HepG2 (cell line): Measurements from ENCODE around the gene GGA3. TPM values are rescaled to one million over a fixed set of nuclear protein-coding genes. Genes with fewer than 3 reads are reported as not detected.
A peak's percentile ranks its signal among the peaks of the same experiment; 100 is the strongest.

Experiments
- CAMTA2 ChIP-seq: sonication (generic); formaldehyde crosslinking; IDR thresholded peaks from 2 replicates; pipeline ENCODE4 v1.4.0; 2020; ENCODE audit warnings: mild to moderate bottlenecking, missing genetic modification reagents, borderline replicate concordance
- CTCF ChIP-seq: sonication (generic); formaldehyde crosslinking; IDR thresholded peaks from 2 replicates; pipeline ENCODE4 v1.5.0; 2020; ENCODE audit warnings: mild to moderate bottlenecking, missing genetic modification reagents, moderate library complexity
- HDAC1 ChIP-seq: sonication (generic); formaldehyde crosslinking; IDR thresholded peaks from 2 replicates; pipeline ENCODE4 v1.5.1; 2020; ENCODE audit warnings: mild to moderate bottlenecking, missing genetic modification reagents
- HIVEP1 ChIP-seq: sonication (generic); formaldehyde crosslinking; IDR thresholded peaks from 2 replicates; pipeline ENCODE4 v1.4.0; 2020; ENCODE audit warnings: mild to moderate bottlenecking, missing genetic modification reagents
- HNF1B ChIP-seq: sonication (generic); formaldehyde crosslinking; IDR thresholded peaks from 2 replicates; pipeline ENCODE4 v1.5.1; 2020; ENCODE audit warnings: mild to moderate bottlenecking, moderate library complexity, missing genetic modification reagents
- HNRNPUL1 ChIP-seq: fragments of 200-400 bp; formaldehyde crosslinking; IDR thresholded peaks from 2 replicates; pipeline ENCODE4 v1.6.1; 2017; ENCODE audit warnings: low read depth, mild to moderate bottlenecking, low read length, moderate library complexity
- IRF2 ChIP-seq: IDR thresholded peaks from 2 replicates; pipeline ENCODE4 v1.6.1; 2018; ENCODE audit warnings: missing genetic modification reagents, missing compliant biosample characterization
- POLR2AphosphoS2 ChIP-seq: IDR thresholded peaks from 2 replicates; pipeline ENCODE4 v1.6.1; 2011; ENCODE audit warnings: low read depth, low read length, improper control_type of control experiment
- SNAI1 ChIP-seq: sonication (generic); formaldehyde crosslinking; IDR thresholded peaks from 2 replicates; pipeline ENCODE4 v1.5.0; 2020; ENCODE audit warnings: mild to moderate bottlenecking, missing genetic modification reagents, borderline replicate concordance
- TEAD3 ChIP-seq: optimal IDR thresholded peaks from 2 replicates; pipeline ENCODE3; 2016; ENCODE audit warnings: borderline replicate concordance
- THAP8 ChIP-seq: sonication (generic); formaldehyde crosslinking; IDR thresholded peaks from 2 replicates; pipeline ENCODE4 v1.5.1; 2020; ENCODE audit warnings: missing genetic modification reagents, mild to moderate bottlenecking, borderline replicate concordance
- XRCC5 ChIP-seq: fragments of 200-400 bp; formaldehyde crosslinking; optimal IDR thresholded peaks from 2 replicates; pipeline ENCODE3; 2017; ENCODE audit warnings: mild to moderate bottlenecking, low read length
- ZBTB38 ChIP-seq: sonication (generic); formaldehyde crosslinking; IDR thresholded peaks from 2 replicates; pipeline ENCODE4 v1.5.1; 2020; ENCODE audit warnings: mild to moderate bottlenecking, missing genetic modification reagents
- ZNF124 ChIP-seq: sonication (generic); formaldehyde crosslinking; IDR thresholded peaks from 2 replicates; pipeline ENCODE4 v1.4.0; 2020; ENCODE audit warnings: missing genetic modification reagents
- ZNF20 ChIP-seq: sonication (generic); formaldehyde crosslinking; IDR thresholded peaks from 2 replicates; pipeline ENCODE4 v1.4.0; 2020; ENCODE audit warnings: mild to moderate bottlenecking, moderate library complexity, missing genetic modification reagents
- ZNF264 ChIP-seq: sonication (generic); formaldehyde crosslinking; IDR thresholded peaks from 2 replicates; pipeline ENCODE4 v1.4.0; 2020; ENCODE audit warnings: missing genetic modification reagents
- ZNF543 ChIP-seq: sonication (generic); formaldehyde crosslinking; IDR thresholded peaks from 2 replicates; pipeline ENCODE4 v1.4.0; 2020; ENCODE audit warnings: mild to moderate bottlenecking, missing genetic modification reagents
- ZNF562 ChIP-seq: sonication (generic); formaldehyde crosslinking; IDR thresholded peaks from 2 replicates; pipeline ENCODE4 v1.8.0; 2022; ENCODE audit warnings: missing genetic modification reagents, borderline replicate concordance
- ZNF629 ChIP-seq: sonication (generic); formaldehyde crosslinking; conservative IDR thresholded peaks from 2 replicates; pipeline ENCODE4 v1.5.0; 2020; ENCODE audit warnings: missing genetic modification reagents
- ZNF644 ChIP-seq: IDR thresholded peaks from 2 replicates; pipeline ENCODE4 v1.6.1; 2016; ENCODE audit warnings: low read depth
- polyA plus RNA-seq, 8 experiments: library from polyadenylated mRNA; depleted of rRNA in 3 of 8; stranded (reverse) in 7 of 8; unstranded in 1 of 8; fragments of >200 nt; fragmentation: Illumina TruSeq in 4 of 8; extraction: Trizol in 4 of 8; gene quantifications; 2 replicates each; pipeline versions ENCODE4 v1.2.1 to v1.2.3, GENCODE V29; 2011 to 2016; ENCODE audit warnings: low read depth in 4 of 8, missing spikeins in 1 of 8, mixed read lengths in 1 of 8; ENCODE audit not compliant: insufficient read depth in 1 of 8
- total RNA-seq, 5 experiments: library from RNA; depleted of rRNA; stranded (reverse); fragments of >200 nt; fragmentation: Illumina TruSeq; extraction: Trizol; gene quantifications; 2 replicates each; pipeline ENCODE4 v1.2.3, GENCODE V29; 2016; ENCODE audit warnings: low read depth in 1 of 5
- TF ChIP-seq, protein P1 (sequence below): sonication (generic); formaldehyde crosslinking; IDR thresholded peaks from 2 replicates; pipeline ENCODE4 v1.5.0; 2020; ENCODE audit warnings: missing genetic modification reagents
- TF ChIP-seq, protein P2 (sequence below): sonication (generic); formaldehyde crosslinking; IDR thresholded peaks from 2 replicates; pipeline ENCODE4 v1.9.0; 2022; ENCODE audit warnings: low read depth, missing genetic modification reagents
- TF ChIP-seq, protein P3 (sequence below): sonication (generic); formaldehyde crosslinking; conservative IDR thresholded peaks from 2 replicates; pipeline ENCODE4 v1.4.0; 2020; ENCODE audit warnings: missing genetic modification reagents

GGA3 gene
- total and polyA plus RNA-seq, 2 of the 13 experiments (the other 11 are each of a cell fraction or from before 2014, with no cell fraction given) = 28.4 to 43.7 TPM

DNA sequence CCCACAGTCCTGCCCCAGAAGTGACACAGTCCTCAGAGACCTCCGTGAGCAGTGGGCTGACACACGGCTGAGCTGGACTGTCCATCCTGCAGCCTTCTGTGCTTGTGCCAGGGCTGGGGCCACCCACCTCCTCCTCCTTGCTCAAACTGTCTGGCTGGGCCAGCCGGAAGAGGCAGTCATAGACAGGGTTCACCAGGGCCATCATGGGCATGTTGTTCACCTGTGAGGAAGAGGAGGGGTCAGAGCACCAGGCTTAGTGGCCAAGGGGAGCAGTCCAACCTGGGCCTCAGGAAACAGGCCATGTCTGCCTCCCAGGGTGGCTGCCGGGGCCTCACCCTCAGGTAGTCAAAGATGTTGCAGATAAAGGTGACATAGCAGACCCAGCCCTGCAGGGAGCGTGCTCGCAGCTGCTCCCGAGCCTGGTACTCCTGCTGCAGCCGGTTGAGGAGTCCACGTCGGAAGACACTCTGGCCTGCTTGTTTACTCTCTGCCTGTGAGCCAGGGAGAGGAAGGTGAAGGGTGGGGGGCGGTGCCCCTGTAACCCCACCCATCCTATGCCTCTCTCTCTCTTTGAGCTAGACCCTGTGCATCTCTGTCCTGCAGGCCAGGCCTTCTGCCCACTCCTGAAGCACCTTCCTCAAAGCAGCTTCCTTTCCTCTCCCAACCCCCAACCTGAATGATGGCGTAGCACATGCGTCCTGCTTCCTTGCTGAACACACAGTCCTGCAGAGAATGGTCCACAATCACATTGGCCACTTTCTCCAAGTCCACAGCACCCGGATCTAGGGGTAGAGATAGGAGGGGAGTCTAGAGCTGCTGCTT is 6.2 kb upstream of the GGA3 start (continued):
- TF ChIP-seq, protein P1, sequence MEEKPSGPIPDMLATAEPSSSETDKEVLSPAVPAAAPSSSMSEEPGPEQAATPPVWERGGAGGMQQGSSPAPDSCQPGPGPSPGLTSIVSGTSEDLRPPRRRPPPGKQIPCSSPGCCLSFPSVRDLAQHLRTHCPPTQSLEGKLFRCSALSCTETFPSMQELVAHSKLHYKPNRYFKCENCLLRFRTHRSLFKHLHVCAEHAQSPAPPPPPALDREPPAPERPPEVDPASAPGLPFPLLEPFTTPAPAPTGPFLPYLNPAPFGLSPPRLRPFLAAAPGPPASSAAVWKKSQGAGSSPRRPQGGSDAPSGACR (CRISPR knock-in tag) = peak; percentile 81; the same call in 1 of the 2 replicates
- 0 out of 2 replicates have a peak, but pooled peaks have one; percentile 75 for TF ChIP-seq ZBTB38 (CRISPR knock-in tag)
- no peak for TF ChIP-seq THAP8 (CRISPR knock-in tag)
- no peak for TF ChIP-seq HIVEP1 (CRISPR knock-in tag)
- TF ChIP-seq, protein P2, sequence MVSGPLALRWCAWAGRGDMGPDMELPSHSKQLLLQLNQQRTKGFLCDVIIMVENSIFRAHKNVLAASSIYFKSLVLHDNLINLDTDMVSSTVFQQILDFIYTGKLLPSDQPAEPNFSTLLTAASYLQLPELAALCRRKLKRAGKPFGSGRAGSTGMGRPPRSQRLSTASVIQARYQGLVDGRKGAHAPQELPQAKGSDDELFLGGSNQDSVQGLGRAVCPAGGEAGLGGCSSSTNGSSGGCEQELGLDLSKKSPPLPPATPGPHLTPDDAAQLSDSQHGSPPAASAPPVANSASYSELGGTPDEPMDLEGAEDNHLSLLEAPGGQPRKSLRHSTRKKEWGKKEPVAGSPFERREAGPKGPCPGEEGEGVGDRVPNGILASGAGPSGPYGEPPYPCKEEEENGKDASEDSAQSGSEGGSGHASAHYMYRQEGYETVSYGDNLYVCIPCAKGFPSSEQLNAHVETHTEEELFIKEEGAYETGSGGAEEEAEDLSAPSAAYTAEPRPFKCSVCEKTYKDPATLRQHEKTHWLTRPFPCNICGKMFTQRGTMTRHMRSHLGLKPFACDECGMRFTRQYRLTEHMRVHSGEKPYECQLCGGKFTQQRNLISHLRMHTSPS = peak; percentile 61; the same call in 1 of the 2 replicates
- peak; percentile 84 for TF ChIP-seq IRF2 (CRISPR knock-in tag)
- peak; percentile 68 for TF ChIP-seq TEAD3 (CRISPR knock-in tag)
- no peak for TF ChIP-seq CAMTA2 (CRISPR knock-in tag)
- peak; percentile 87 for TF ChIP-seq HDAC1 (CRISPR knock-in tag)
- TF ChIP-seq POLR2AphosphoS2 = no peak
- TF ChIP-seq, protein P3, sequence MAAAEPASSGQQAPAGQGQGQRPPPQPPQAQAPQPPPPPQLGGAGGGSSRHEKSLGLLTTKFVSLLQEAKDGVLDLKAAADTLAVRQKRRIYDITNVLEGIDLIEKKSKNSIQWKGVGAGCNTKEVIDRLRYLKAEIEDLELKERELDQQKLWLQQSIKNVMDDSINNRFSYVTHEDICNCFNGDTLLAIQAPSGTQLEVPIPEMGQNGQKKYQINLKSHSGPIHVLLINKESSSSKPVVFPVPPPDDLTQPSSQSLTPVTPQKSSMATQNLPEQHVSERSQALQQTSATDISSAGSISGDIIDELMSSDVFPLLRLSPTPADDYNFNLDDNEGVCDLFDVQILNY (CRISPR knock-in tag) = no peak
- 0 out of 2 replicates have a peak, but pooled peaks have one; percentile 47 for TF ChIP-seq ZNF124 (CRISPR knock-in tag)
- TF ChIP-seq CTCF (CRISPR knock-in tag) = peak; percentile 91
- peak; percentile 15; the same call in 1 of the 2 replicates for TF ChIP-seq ZNF543 (CRISPR knock-in tag)
- no peak for TF ChIP-seq ZNF644 (CRISPR knock-in tag)
- TF ChIP-seq ZNF20 = no peak
- no peak for TF ChIP-seq HNRNPUL1
- no peak for TF ChIP-seq SNAI1 (CRISPR knock-in tag)
- TF ChIP-seq XRCC5 = peak; percentile 93
- no peak for TF ChIP-seq ZNF562 (CRISPR knock-in tag)
- no peak; the same call in 1 of the 2 replicates for TF ChIP-seq HNF1B (CRISPR knock-in tag)
- TF ChIP-seq ZNF629 (CRISPR knock-in tag) = no peak
- TF ChIP-seq ZNF264 = no peak
